Measurements from ENCODE around the gene ARID1B. TPM values are rescaled to one million over a fixed set of nuclear protein-coding genes. Genes with fewer than 3 reads are reported as not detected.

ARID1B gene
- total and polyA plus RNA-seq, 10 of the 15 experiments (the other 5 are each of a cell fraction or from before 2014, with no cell fraction given) = 24.7 to 133 (median 54.6) TPM

GRCh38 chr6:156827382-156827781, 50.2 kb downstream of the ARID1B start:
- ATAC-seq (no peak; the same call in 2 of the 3 replicates), DNase-seq (ENCODE audit: low read depth, low spot score) (no peak), FAIRE-seq (no peak)
- Histone ChIP-seq H3K4me2 (ENCODE audit: control insufficient read depth, insufficient read depth) (no peak overlapping the region), H3K4me3 (no peak overlapping the region), H2AFZ (ENCODE audit: control insufficient read depth, low read depth, low read length) (no peak overlapping the region), H3K9ac (ENCODE audit: control insufficient read depth, insufficient read depth, low read length) (no peak overlapping the region), H3K4me1 (ENCODE audit: control insufficient read depth, insufficient read depth, low read length) (peaks cover 12% of the 10 kb centered on the region), H3K9me3 (replicated peaks; ENCODE audit: control insufficient read depth, insufficient read depth, low read length) (no peaks in the 10 kb centered on the region), H3K27me3 (replicated peaks in 1 of 2; ENCODE audit: control insufficient read depth in 2 of 2, insufficient read depth in 2 of 2, low read length in 1 of 2) (no peaks in the 10 kb centered on the region), H3K36me3 (ENCODE audit: control insufficient read depth in 2 of 2, insufficient read depth in 2 of 2, low read length in 1 of 2) (peaks cover 6 to 26% of the 10 kb centered on the region in 2 experiments), H3K27ac (ENCODE audit: control insufficient read depth, insufficient read depth) (peak overlapping the region; percentile 17; the same call in 1 of the 2 replicates), H3K79me2 (ENCODE audit: control insufficient read depth, insufficient read depth, low read length) (peaks cover 86% of the 10 kb centered on the region), H4K20me1 (ENCODE audit: control insufficient read depth, insufficient read depth) (no peaks in the 10 kb centered on the region)
- POLR2A ChIA-PET = no interaction called here
- 89% methylated on average over 4 of the region's 4 CpGs for WGBS (ENCODE audit: insufficient coverage, insufficient replicate concordance, low lambda C conversion rate, missing lambda C conversion rate)
- BruUV-seq (replicated peaks) = no TSS peak
- SMC1A ChIA-PET (ENCODE audit: uncharacterized antibody, unreplicated experiment) = no interaction called here
- RAD21 ChIA-PET (ENCODE audit: unreplicated experiment) = interaction anchor here (0.6 to 1.0 kb wide), 2 partner anchors 47 to 390 kb away, joined by 3 read pairs; no protein-coding TSS in a partner anchor
- CTCF ChIA-PET = interaction anchor here (0.8 kb wide), 1 partner anchor 219 kb away, joined by 3 read pairs; no protein-coding TSS in a partner anchor
- TF ChIP-seq, protein P1, sequence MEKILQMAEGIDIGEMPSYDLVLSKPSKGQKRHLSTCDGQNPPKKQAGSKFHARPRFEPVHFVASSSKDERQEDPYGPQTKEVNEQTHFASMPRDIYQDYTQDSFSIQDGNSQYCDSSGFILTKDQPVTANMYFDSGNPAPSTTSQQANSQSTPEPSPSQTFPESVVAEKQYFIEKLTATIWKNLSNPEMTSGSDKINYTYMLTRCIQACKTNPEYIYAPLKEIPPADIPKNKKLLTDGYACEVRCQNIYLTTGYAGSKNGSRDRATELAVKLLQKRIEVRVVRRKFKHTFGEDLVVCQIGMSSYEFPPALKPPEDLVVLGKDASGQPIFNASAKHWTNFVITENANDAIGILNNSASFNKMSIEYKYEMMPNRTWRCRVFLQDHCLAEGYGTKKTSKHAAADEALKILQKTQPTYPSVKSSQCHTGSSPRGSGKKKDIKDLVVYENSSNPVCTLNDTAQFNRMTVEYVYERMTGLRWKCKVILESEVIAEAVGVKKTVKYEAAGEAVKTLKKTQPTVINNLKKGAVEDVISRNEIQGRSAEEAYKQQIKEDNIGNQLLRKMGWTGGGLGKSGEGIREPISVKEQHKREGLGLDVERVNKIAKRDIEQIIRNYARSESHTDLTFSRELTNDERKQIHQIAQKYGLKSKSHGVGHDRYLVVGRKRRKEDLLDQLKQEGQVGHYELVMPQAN (conservative IDR thresholded peaks at IDR 0.05) = no peak
- TF ChIP-seq POLR2A (IDR thresholded peaks at IDR 0.05; ENCODE audit: low read depth, low read length) (0 out of 2 replicates have a peak, but pooled peaks have one; percentile 18), CTCF (IDR thresholded peaks at IDR 0.05 in 2 of 3, conservative IDR thresholded peaks at IDR 0.05 in 1 of 3; ENCODE audit: control insufficient read depth in 2 of 3, extremely low read depth in 1 of 3, insufficient read depth in 1 of 3, low read depth in 3 of 3, low read length in 3 of 3) (no peak), ZBTB4 (CRISPR knock-in tag; IDR thresholded peaks at IDR 0.05) (no peak), YBX1 (IDR thresholded peaks at IDR 0.05) (no peak), MYB (IDR thresholded peaks at IDR 0.05; ENCODE audit: borderline replicate concordance, low read depth, low read length) (no peak), ESRRA (IDR thresholded peaks at IDR 0.05; ENCODE audit: low read length) (no peak)
- in situ Hi-C loops (cut with MboI) (no loop called here), intact Hi-C loops (cut with micrococcal nuclease; ENCODE audit: unreplicated experiment) (no loop called here)

All from GM12878 (cell line).